ENCODE data around the gene ACVR1C.

- TF ChIP-seq POLR2AphosphoS5 (IDR thresholded peaks at IDR 0.05) (no peak), POLR2A (IDR thresholded peaks at IDR 0.05; ENCODE audit: low read depth) (no peak), EP300 (IDR thresholded peaks at IDR 0.05) (no peak)
- TF ChIP-seq, protein P1, sequence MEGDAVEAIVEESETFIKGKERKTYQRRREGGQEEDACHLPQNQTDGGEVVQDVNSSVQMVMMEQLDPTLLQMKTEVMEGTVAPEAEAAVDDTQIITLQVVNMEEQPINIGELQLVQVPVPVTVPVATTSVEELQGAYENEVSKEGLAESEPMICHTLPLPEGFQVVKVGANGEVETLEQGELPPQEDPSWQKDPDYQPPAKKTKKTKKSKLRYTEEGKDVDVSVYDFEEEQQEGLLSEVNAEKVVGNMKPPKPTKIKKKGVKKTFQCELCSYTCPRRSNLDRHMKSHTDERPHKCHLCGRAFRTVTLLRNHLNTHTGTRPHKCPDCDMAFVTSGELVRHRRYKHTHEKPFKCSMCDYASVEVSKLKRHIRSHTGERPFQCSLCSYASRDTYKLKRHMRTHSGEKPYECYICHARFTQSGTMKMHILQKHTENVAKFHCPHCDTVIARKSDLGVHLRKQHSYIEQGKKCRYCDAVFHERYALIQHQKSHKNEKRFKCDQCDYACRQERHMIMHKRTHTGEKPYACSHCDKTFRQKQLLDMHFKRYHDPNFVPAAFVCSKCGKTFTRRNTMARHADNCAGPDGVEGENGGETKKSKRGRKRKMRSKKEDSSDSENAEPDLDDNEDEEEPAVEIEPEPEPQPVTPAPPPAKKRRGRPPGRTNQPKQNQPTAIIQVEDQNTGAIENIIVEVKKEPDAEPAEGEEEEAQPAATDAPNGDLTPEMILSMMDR (IDR thresholded peaks at IDR 0.05), result no peak
Observed at GRCh38 chr2:157559061-157559460, 69.6 kb downstream of the ACVR1C start.

Measured in esophagus muscularis mucosa (tissue), 4 donors.